HG03342 (cell line): ENCODE measurements around the gene LUC7L2.
"Not testable (repeated sequence)": the region's sequence is repeated elsewhere in the genome, so short reads cannot be mapped to it uniquely, and the experiment has no call there.

Experiments
- ATAC-seq: cut with Tn5 transposase; IDR thresholded peaks from one replicate; pipeline ENCODE4 v1.9.1; 2021; ENCODE audit warnings: mild to moderate bottlenecking, moderate library complexity; ENCODE audit not compliant: unreplicated experiment

Gene LUC7L2

DNA sequence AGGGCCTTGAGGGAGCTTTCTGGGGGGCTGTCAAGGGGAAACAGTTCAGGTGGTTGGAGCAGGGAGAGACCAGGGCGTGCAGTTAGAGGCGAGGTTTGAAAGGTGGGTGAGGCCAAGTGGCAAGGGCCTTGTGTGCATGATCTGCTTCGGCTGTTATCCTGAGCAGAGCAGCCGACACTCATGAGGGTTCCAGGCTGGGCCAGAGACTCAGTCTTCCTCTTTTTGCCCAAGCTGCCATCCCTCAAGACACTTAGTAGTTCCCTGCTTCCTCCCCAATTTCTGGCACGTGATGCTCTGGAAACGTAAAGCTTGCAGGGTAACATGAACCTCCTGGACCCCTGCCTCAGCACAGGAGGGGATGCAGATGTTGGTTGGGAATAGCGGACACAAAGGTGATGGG is 79.7 kb downstream of the LUC7L2 start:
- no peak for ATAC-seq

DNA sequence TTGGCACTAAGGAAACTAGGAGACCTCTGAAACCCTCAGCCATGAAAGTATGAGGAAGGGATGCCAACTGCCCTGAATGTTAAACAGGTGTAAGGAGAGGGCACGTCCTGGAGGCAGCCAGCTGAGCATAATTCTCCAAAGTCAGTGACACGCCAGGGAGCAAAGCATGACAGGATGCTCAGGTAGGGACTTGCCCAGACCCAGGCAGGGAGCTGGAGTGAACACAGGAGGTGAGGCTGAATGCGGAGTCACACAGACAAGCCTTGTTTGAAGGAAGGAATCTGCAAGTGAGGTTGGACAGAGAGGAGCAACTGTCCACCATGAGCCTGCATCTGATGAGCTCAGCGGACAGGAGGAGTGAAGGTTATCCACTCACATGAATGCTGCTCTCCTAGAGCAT is 82.3 kb downstream of the LUC7L2 start:
- no peak for ATAC-seq

DNA sequence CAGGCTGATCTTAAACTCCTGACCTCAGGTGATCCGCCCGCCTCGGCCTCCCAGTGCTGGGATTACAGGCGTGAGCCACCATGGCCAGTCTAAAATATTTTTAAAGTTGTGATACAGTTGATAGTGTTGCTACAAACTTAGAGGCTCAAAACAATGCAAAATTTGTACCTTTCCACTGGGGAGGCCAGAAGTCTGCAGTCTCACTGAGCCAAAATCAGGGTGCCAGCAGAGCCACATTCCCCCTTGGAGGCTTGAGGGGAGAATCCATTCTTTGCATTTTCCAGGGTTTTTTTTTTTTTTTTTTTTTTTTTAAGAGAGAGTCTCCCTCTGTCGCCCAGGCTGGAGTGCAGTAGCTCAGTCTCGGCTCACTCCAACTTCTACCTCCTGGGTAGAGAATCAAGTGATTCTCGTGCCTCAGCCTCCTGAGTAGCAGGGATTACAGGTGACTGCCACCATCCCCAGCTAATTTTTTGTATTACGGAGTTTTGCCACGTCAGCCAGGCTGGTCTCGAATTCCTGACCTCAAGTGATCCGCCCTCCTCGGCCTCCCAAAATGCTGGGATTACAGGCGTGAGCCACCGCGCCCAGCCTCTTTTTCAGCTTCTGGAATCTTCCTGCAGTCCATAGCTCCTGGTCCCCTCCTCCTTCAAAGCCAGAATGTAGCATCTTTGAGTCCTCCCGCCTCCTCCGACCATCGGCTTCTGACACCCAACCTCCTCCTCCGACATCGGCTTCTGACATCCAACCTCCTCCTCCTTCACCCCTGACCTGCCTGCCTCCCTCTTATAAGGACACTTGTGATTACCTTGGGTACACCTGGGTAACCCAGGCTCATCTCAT is 86.6 kb downstream of the LUC7L2 start:
- no peak for ATAC-seq

GRCh38 chr7:139450851-139451250 is 91.2 kb downstream of the LUC7L2 start:
- ATAC-seq = no peak

DNA sequence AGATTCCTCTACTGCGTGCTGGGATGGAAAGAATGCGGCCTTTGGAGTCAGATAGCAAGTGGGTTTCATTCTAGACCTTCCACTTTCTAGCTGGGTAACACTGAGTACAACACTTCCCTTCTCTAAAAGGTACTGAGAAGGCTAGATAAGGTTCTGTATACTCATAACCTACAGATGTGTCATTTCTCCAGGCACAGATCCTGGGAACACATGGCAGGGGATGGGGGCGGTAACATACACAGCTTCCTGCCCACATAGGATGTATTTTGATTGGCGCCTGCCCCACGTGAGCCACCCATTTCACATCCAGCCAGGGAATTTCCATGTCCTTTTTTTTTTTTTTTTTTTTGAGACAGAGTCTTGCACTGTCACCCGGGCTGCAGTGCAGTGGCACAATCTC is 91.9 kb downstream of the LUC7L2 start:
- no peak for ATAC-seq

- ATAC-seq = no peak
Measured at GRCh38 chr7:139452958-139453672, 93.4 kb downstream of the LUC7L2 start.

- ATAC-seq = no peak
Measured at GRCh38 chr7:139453673-139454321, 94.1 kb downstream of the LUC7L2 start.

DNA sequence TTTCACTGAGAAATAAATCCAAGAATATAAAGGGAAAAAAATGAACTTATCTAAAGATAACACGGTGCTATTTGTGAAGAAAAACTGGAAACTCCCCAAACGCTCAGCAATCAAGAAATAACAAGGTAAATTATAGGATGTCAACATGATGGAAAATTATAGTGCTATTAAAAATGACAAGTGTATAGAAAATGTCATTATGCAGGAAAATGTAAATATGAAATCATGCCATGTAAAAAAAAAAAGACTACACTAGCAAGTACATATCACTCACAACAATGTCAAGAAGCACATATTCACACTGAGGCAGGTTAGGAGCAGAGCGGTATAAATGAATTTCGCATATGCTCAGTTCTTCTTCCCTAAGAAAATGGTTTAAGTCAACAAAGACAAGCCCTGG is 96.1 kb downstream of the LUC7L2 start:
- no peak for ATAC-seq

DNA sequence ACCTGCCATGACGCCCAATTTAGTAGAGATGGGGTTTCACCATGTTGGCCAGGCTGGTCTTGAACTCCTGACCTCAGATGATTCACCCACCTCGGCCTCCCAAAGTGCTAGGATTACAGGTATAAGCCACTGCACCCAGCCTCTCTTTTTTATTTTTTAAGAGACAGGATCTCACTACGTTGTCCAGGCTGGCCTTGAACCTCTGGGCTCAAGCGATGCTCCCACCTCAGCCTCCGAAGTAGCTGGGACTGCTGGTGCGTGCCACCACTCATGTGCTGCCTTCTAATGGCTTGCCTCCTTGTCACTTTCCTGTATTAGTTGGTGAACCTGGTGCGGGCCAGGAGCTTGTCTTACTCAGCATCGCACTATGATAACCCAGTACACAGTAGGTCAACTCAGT is 96.8 kb downstream of the LUC7L2 start:
- no peak for ATAC-seq

GRCh38 chr7:139457153-139457946 is 97.7 kb downstream of the LUC7L2 start:
- ATAC-seq = no peak

DNA sequence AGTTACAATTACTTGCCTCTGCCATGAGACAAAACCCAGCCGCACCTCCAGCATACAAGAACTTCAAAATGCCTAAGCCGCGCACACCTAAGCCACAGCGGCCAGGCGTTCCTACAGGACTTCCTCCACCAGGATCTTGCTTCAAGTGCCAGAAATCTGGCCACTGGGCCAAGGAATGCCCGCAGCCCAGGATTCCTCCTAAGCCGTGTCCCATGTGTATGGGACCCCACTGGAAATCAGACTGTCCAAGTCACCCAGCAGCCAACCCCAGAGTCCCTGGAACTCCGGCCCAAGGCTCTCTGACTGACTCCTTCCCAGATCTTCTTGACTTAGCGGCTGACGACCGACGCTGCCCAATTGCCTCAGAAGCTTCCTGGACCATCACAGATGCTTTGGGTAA is 103.7 kb downstream of the LUC7L2 start:
- ATAC-seq = not testable (repeated sequence)

- not testable (repeated sequence) for ATAC-seq
Measured at GRCh38 chr7:139464511-139464910, 104.8 kb downstream of the LUC7L2 start.

GRCh38 chr7:139465072-139465471 is 105.4 kb downstream of the LUC7L2 start:
- not testable (repeated sequence) for ATAC-seq

DNA sequence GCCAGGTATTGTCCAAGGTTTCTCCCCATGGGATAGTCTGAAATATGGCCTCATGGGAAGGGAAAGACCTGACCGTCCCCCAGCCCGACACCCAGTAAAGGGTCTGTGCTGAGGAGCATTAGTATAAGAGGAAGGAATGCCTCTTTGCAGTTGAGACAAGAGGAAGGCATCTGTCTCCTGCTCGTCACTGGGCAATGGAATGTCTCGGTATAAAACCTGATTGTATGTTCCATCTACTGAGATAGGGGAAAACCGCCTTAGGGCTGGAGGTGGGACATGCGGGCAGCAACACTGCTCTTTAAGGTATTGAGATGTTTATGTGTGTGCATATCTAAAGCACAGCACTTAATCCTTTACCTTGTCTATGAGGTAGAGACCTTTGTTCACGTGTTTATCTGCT is 108.0 kb downstream of the LUC7L2 start:
- ATAC-seq = not testable (repeated sequence)

DNA sequence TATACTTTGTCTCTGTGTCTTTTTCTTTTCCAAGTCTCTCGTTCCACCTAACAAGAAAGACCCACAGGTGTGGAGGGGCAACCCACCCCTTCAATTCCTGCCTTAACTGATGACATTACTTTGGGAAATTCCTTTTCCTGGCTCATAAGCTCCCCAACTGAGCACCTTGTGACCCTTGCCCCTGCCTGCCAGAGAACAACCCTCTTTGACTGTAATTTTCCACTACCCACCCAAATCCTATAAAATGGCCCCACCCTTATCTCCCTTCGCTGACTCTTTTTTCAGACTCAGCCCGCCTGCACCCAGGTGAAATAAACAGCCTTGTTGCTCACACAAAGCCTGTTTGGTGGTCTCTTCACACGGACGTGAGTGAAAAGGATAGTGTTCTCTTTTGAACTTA is 108.6 kb downstream of the LUC7L2 start:
- ATAC-seq = not testable (repeated sequence)

GRCh38 chr7:139471740-139472353 is 112.2 kb downstream of the LUC7L2 start:
- ATAC-seq = no peak
